HG03060 (cell line): Measurements from ENCODE around the gene DMRTB1.
"Not testable (repeated sequence)": the region's sequence is repeated elsewhere in the genome, so short reads cannot be mapped to it uniquely, and the experiment has no call there.

Source experiments
- ATAC-seq: cut with Tn5 transposase; IDR thresholded peaks from one replicate; pipeline ENCODE4 v1.9.1; 2021; ENCODE audit warnings: low read depth, moderate number of reproducible peaks; ENCODE audit not compliant: unreplicated experiment

DMRTB1 gene

DNA sequence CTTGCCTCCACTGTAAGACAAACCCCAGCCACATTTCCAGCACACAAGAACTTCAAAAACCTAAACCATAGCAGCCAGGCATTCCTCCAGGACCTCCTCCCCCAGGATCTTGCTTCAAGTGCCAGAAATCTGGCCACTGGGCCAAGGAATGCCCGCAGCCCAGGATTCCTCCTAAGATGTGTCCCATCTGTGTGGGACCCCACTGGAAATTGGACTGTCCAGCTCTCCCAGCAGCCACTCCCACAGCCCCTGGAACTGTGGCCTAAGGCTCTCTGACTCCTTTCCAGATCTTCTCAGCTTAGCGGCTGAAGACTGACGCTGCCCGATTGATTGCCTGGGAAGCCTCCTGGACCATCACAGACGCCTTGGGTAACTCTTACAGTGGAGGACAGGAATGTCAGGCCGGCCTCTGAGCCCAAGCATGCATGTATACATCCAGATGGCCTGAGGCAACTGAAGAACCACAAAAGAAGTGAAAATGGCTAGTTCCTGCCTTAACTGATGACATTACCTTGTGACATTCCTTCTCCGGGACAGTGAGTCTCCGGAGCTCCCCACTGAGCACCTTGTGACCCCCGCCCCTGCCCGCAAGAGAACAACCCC is 24.7 kb upstream of the DMRTB1 start:
- not testable (repeated sequence) for ATAC-seq

DNA sequence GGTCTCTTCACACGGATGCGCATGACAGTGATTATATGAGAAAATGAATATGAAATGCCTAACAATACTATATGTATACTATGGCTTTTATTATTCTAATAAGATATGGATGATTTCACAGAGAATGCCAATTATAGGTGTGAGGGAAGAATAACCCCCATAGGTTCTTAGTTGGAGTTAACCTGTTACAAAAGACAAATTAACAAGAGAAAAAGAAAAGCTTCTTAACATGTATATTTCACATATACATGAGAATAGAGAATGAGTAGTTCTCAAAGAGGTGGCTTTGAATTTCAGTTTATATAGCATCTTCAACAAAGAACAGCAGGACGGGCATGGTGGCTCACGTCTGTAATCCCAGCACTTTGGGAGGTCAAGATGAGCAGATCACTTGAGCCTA is 24.0 kb upstream of the DMRTB1 start:
- no peak for ATAC-seq

DNA sequence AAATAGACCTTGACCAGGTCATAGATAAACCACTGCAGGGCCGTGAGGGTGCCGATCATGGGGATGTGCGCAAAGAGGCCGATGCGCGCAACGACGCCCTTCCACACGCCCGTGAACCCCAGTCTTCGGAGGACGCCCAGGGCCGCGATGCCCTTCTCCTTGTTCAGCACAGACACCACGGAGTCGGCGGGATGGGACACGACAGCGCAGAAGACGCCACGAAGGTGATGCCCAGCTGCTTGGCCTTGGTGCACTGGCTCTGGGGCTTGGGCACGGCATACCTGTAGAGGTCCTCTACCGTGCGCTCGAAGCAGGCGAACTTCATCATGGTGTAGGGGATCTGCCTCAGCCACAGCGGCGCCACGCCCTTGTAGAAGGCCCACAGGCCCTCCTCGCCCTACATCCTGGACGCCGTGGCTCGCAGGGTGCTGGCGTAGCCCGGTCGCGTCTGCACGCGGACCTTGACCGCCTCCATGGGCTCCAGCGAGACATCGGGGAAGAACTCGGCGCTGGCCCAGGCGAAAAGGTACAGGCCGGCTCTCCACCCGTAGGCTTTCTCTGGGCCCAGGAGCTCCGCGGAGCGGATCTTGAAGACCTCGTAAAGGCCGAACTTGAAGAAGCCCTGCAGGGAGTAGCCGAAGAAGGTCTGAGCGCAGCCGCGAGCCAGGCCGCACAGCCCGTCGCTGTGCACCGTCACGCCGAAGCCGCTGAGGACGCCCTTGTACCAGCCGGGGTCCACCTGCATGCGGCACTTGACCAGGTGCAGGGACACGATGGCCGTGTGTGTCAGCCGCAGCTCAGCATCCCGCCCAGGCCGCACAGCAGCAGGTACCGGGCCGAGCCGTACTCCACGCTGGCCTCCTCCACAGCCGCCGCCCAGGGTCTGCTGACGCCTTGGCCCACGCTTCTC is 20.5 kb upstream of the DMRTB1 start:
- no peak for ATAC-seq

DNA sequence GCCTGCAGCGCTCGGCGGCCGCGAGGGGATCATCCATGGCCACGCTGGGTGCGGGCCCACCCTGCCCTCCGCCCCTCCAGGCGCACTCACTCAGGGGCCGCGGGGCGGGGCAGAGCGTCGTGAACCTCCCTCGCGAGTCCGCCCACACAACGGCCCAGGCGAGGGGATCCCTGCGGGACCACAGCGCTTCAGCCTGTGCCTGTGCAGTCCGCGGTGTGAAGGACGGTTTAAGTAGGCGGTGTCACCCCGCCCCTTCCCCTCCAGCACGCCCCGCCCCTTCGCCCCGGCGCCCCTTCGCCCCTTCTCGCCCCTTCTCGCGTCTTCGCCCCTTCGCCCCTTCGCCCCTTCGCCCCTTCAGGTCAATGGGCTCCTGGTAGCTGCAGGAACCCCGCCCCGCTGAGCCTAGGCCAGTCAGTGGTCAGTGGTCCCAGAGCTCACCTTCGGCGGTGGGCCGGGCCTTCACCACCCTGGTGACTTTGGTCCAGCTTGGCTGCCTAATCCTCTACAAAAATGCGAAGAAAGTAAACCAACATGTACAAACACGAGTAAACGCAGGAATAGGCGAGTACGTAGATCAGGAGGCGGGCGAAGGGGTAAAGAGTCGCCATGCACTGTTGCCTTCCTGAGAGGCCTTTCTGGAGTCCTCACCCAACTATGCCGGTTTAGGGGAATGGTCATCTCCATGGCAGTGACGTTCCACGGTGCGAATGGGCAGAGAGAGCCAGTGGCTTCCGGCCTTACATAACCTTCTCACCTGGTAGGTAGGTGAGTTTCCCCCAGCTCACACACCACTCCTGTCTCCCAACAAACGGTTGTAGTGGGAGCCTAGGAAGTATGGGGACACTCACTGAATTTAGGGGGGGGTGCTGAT is 19.6 kb upstream of the DMRTB1 start:
- ATAC-seq, result no peak

DNA sequence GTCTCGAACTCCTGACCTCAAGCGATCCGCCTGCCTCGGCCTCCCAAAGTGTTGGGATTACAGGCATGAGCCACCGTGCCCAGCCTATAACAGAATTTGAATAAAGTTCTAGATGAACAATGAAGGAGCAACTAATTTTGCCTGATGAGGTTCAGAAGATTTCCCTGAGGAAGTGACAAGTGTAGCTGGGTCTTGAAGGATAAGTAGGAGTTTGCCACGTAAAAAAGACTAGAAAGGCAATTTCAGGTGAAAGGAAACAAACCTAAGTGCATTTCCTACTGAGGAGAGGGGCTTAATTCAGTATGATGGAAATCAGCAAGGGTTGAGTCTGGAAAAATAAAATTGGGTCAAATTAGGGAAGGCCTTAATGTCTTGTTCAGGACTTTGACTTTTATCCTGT is 18.6 kb upstream of the DMRTB1 start:
- ATAC-seq, result no peak

DNA sequence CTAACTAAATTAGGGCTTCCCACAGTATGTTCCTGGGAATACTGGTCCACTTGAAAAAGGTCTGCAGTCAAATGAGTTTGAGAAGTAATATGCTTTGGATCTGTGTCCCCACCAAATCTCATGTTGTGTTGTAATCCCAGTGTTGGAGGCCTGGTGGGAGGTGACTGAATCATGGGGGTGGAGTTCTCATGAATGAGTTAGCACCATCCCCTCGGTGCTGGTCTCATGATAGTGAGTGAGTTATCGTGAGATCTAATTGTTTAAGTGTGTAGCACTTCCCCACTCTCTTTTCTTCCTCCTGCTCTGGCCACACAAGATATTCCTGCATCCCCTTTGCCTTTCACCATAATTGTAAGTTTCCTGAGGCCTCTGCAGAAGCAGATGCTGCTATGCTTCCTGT is 16.9 kb upstream of the DMRTB1 start:
- ATAC-seq, result no peak

DNA sequence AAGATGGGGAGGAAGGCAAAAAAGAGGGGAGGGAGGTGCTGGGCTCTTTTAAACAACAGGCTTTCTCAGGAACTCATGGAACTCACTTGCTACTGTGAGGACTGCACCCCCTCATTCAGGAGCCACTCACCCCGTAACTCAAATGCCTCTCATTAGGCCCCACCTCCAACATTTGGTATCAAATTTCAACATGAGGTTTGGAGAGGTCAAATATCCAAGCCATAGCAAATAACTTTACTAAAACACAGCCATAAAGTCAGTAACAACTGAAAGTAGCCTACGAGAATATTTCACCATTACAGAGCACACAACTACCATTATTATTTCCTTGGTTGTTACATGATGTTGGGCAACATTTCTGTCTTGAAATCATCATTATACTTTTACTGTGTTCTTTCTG is 13.1 kb upstream of the DMRTB1 start:
- ATAC-seq, result no peak

DNA sequence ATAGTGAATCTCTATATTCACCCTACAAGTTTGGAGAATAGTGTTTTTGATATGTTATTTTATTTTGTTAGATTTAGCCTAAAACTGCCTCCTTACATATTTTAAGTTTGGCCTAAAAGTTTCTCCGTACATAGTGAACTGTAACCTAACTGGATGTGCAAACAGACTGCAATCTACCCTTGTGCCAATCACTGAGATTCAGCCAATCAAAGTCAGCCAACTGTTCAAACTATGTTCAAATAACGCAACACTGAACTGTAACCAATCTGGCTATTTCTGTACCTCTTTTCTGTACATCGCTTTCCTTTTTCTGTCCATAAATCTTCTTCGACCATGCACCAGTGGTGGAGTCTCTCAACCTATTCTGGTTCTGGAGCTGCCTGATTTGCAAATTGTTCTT is 11.8 kb upstream of the DMRTB1 start:
- no peak for ATAC-seq

DNA sequence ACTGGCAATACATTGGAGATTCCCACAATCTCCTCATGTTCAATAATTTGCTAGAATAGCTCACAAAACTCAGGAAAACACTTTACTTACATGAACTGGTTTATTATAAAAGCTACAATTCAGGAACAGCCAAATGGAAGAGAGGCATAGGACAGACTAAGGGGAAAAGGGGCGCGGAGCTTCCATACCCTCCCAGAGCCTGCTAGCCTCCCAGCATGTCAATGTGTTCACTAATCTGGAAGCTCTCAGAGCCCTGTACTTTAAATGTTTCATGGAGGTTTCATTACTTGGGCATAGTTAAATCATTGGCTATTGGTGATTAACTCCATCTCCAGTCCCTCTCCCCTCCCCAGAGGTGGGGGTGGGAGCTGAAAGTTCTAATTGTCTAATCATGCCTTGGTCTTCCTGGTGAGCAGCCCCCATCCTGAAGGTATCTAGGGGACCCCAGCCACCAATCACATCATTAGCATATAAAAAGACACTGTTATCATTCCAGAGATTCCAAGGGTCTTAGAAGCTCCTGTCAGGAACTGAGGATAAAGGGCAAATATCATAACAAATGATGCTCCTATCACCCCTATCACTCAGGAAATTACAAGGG is 10.9 kb upstream of the DMRTB1 start:
- no peak for ATAC-seq

DNA sequence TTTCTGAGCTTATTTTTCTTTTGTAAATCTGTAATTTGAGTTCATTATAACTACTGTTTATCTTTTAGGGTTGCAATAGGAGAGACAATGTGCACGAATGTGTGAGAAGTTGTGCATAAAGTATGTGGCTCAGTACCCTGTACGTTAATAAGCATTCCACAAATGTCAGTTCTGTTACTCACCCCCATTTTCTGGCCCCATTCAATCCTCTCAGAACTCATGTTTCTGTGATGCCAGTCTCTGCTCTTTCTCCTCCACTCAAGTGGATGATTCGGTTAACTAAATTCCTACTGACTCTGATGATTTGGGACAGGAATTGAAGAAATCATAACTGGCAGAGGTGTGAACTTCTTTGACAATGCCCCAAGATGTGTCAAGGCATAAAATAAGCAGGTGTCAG is 10.2 kb upstream of the DMRTB1 start:
- ATAC-seq, result no peak

DNA sequence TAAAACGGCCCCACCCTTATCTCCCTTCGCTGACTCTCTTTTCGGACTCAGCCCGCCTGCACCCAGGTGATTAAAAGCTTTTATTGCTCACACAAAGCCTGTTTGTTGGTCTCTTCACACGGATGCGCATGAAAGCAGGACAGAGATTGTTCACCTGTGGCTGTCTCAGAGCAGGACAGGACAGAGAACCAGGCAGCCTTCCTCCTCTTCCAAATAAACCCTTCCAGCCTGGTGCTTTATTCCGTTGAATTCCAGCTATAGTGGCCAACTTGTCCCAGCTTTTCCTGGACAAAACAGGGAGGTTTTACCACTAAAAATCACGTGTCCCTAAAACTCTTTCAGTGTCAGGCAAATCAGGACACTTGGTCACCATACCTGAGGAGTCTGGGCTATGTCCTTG is 9.5 kb upstream of the DMRTB1 start:
- no peak for ATAC-seq

DNA sequence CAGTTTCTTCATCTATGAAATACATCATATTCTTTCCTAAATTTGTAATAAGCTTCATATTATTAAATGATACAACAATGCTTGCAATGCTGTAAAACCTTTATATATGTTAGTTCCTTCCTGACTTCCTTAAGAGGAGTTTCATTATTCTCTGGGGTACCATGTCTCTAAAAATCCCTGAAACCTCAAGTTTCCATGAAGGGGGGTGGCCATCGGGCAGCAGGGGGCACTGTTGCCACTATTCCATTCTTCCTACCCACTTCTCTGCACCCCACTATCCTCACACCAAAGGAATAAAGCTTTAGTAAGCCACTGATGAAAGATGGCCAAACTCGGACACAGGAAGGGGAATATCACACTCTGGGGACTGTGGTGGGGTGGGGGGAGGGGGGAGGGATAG is 9.0 kb upstream of the DMRTB1 start:
- ATAC-seq, result no peak

DNA sequence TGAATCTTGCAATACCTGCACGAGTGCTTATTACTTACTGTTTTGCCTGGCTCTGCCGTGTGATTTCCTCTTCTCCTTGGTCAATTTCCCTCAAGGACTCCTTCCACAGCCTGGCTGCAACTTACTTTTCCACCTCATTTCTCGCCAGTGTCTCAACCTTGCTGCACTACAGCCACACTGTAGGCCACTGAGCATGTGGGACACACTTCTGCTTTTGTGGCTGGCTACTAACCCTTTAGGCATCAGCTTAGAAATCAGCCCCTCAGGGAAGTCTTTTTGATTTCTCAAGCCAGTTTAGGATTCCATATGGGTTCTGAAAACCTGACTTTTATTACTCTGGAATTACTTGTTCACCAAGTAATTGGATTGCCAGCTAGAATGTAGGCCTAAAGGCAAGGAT is 5.2 kb upstream of the DMRTB1 start:
- ATAC-seq, result no peak

DNA sequence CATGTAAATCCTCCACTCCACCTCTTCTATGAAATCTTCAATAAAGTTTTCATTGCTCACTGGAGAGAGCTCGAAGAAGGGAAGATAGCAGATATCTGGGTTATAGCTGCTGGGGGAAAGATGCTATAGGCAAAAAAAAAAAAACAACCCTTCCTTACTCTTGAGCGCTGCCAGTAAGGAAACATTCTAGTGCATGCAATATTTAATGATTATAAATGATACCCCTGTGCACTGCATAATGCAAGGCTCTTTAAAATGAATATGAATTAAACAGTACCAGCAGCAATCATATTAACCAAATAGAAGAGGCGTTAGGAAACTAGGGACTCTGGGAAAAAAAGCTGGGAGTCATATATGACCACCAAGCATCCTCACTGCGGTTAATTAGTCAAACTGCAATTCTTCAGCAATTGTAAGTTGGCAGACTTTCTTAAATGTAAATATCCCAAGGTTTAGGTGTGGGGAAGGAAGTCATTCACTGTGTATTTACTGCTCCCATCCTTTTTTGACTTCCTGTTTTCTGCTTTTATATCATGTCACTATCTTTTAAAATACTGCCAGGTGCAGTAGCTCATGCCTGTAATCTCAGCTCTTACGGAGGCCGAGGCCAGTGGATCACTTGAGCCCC is 3.7 kb upstream of the DMRTB1 start:
- ATAC-seq, result no peak

DNA sequence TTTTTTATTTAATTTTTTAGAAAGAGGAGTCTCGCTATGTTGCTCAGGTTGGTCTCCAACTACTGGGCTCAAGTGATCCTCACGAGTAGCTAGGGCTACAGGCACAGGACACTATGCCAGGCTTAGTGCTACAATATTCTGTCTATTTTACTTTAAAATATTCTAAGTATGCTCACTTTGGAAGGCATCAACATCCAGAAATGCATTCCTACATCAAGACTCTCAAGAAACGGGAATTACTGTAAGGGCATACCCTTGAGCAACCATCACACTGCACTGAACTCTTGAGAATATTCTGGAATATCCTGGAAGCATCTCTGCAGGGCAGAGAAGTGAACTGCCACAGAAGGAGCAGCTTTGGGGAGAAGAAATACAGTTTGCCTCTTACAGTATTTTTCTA is 565 bp upstream of the DMRTB1 start:
- no peak for ATAC-seq

DNA sequence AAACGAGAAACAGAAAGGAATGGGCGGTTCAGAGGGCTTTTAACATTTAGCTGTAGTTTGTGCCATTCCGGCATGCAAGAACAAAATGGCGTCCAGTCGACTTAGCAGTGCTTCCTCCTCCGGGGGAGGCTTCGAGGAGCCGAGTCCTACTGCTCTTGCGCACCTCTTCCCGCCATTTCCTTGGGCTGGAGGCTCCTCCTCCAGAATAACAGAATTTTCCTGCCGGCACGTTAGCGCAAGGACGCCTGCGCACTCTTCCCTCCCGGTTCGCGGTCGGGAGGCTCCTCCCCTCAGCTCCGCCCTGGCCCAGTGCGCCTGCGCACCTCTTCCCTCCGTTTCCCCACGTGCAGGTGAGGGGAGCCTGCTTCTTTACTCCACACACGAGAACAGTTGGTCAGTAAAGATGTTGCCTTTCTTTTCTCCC is 1.0 kb downstream of the DMRTB1 start:
- no peak for ATAC-seq

DNA sequence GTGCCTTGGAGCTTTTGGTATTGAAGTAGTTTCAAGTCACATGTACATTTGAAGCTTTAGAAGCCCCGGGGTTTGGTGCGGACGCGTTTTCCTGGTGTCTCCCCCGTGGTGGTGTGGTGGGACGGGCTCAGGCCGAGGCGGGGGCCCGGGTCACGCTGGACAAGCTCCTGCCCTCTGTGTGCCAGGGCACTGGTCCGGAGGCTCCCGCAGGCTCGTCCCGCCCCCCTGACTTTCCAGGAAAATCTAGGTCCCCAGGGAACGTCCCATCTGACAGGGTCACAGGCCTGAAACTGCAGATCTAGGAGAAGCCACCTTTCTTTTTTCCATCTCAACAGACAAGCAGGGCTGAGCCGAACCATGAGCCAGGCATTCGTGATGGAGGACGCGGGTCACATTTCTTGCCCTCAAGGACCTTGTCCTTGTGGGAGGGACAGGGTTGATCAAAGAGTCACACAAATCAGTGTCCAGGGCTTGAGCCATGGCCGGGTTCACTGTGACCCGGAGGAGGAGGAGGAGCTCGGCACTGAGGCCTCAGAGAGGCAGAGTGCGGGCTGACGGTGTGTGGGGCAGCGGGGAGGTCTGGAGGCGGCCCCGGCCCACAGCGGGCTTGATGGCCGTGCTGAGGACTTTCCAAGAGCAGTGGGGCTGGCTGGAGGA is 1.6 kb downstream of the DMRTB1 start:
- ATAC-seq, result no peak

DNA sequence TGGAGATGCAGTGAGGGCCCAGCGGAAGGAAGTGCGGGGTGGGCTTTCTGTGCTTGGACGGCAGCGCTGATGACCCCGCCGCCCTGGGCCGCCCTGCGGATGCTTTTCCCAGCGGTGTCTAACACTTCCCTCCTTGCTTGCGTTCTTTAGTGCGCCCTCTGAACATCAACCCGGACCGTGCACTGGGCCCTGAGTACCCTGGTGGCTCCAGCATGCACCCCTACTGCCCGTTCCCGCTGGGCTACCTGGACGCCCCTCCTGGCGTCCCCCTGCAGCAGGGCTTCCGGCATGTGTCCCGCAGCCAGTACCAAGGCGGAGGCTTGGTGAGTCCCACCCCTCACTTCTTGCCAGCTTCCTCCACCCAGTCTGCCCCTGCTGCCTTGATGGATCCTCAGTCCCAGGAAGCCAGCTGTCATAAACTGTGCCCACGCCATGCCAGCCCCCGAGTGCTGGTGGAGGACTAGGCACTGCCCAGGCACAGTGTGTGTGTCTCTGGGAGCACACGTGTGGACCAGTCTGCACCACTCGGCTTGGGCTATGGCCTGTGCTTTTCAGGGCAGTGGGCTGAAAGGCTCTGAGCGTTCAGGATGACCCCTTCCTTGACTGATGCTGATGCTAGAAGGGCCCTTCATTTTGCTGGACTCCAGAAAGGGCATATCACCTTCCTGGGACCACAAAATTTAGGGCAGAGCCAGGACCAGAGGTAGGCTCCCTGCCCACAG is 2.3 kb downstream of the DMRTB1 start:
- ATAC-seq, result no peak

DNA sequence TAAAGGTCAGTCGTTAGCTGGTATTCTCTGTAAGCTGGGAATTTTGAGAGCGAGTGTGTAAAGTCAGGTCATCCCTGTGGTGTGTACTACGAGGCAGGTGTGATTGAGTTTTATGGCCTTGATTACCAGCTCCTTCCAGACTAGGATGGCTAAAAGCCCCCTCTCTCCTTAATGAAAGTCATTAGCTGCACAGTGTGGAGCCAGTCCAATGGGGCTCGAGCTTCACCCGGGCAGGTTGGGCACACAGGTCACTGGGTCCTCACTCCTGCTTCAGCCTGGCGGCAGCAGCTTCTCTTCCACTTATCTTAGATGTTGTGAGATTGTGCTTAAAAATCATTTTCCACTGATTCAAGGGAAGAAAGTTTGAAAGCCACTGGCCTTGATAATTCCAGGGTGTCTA is 3.0 kb downstream of the DMRTB1 start:
- no peak for ATAC-seq
